ENCODE results near the gene SDC3.

DNA sequence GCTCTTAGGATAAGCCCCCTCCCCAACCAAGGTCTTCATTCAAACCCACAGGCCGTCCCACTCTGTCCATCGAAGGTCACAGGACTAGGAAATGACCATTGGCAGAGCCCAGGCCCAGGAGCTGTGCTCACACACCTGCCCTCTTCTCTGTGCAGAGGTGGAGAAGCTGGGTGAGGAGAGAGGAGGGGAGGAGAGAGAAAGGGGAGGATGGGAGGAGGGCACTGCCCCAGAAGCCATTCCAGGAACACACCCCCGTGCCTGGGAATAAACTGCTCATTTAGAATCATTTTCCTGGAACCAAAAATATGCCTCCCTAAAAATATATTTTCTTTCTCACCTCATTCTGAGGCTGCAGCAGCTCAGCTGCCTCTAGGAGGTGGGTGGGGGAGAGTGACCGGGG is 6.4 kb upstream of the SDC3 start:
- TF ChIP-seq, protein P1, sequence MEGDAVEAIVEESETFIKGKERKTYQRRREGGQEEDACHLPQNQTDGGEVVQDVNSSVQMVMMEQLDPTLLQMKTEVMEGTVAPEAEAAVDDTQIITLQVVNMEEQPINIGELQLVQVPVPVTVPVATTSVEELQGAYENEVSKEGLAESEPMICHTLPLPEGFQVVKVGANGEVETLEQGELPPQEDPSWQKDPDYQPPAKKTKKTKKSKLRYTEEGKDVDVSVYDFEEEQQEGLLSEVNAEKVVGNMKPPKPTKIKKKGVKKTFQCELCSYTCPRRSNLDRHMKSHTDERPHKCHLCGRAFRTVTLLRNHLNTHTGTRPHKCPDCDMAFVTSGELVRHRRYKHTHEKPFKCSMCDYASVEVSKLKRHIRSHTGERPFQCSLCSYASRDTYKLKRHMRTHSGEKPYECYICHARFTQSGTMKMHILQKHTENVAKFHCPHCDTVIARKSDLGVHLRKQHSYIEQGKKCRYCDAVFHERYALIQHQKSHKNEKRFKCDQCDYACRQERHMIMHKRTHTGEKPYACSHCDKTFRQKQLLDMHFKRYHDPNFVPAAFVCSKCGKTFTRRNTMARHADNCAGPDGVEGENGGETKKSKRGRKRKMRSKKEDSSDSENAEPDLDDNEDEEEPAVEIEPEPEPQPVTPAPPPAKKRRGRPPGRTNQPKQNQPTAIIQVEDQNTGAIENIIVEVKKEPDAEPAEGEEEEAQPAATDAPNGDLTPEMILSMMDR (IDR thresholded peaks at IDR 0.05), result no peak
- TF ChIP-seq TCF7 (CRISPR knock-in tag; IDR thresholded peaks at IDR 0.05; ENCODE audit: low read depth), result no peak
- TF ChIP-seq, protein P2, sequence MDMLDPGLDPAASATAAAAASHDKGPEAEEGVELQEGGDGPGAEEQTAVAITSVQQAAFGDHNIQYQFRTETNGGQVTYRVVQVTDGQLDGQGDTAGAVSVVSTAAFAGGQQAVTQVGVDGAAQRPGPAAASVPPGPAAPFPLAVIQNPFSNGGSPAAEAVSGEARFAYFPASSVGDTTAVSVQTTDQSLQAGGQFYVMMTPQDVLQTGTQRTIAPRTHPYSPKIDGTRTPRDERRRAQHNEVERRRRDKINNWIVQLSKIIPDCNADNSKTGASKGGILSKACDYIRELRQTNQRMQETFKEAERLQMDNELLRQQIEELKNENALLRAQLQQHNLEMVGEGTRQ (CRISPR knock-in tag; IDR thresholded peaks at IDR 0.05), result no peak
- TF ChIP-seq CREM (CRISPR knock-in tag; IDR thresholded peaks at IDR 0.05), result no peak
- TF ChIP-seq, protein P3, sequence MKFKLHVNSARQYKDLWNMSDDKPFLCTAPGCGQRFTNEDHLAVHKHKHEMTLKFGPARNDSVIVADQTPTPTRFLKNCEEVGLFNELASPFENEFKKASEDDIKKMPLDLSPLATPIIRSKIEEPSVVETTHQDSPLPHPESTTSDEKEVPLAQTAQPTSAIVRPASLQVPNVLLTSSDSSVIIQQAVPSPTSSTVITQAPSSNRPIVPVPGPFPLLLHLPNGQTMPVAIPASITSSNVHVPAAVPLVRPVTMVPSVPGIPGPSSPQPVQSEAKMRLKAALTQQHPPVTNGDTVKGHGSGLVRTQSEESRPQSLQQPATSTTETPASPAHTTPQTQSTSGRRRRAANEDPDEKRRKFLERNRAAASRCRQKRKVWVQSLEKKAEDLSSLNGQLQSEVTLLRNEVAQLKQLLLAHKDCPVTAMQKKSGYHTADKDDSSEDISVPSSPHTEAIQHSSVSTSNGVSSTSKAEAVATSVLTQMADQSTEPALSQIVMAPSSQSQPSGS (CRISPR knock-in tag; IDR thresholded peaks at IDR 0.05; ENCODE audit: borderline replicate concordance, low read depth), result no peak
- TF ChIP-seq, protein P4, sequence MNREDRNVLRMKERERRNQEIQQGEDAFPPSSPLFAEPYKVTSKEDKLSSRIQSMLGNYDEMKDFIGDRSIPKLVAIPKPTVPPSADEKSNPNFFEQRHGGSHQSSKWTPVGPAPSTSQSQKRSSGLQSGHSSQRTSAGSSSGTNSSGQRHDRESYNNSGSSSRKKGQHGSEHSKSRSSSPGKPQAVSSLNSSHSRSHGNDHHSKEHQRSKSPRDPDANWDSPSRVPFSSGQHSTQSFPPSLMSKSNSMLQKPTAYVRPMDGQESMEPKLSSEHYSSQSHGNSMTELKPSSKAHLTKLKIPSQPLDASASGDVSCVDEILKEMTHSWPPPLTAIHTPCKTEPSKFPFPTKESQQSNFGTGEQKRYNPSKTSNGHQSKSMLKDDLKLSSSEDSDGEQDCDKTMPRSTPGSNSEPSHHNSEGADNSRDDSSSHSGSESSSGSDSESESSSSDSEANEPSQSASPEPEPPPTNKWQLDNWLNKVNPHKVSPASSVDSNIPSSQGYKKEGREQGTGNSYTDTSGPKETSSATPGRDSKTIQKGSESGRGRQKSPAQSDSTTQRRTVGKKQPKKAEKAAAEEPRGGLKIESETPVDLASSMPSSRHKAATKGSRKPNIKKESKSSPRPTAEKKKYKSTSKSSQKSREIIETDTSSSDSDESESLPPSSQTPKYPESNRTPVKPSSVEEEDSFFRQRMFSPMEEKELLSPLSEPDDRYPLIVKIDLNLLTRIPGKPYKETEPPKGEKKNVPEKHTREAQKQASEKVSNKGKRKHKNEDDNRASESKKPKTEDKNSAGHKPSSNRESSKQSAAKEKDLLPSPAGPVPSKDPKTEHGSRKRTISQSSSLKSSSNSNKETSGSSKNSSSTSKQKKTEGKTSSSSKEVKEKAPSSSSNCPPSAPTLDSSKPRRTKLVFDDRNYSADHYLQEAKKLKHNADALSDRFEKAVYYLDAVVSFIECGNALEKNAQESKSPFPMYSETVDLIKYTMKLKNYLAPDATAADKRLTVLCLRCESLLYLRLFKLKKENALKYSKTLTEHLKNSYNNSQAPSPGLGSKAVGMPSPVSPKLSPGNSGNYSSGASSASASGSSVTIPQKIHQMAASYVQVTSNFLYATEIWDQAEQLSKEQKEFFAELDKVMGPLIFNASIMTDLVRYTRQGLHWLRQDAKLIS (CRISPR knock-in tag; IDR thresholded peaks at IDR 0.05; ENCODE audit: borderline replicate concordance), result no peak
- TF ChIP-seq, protein P5, sequence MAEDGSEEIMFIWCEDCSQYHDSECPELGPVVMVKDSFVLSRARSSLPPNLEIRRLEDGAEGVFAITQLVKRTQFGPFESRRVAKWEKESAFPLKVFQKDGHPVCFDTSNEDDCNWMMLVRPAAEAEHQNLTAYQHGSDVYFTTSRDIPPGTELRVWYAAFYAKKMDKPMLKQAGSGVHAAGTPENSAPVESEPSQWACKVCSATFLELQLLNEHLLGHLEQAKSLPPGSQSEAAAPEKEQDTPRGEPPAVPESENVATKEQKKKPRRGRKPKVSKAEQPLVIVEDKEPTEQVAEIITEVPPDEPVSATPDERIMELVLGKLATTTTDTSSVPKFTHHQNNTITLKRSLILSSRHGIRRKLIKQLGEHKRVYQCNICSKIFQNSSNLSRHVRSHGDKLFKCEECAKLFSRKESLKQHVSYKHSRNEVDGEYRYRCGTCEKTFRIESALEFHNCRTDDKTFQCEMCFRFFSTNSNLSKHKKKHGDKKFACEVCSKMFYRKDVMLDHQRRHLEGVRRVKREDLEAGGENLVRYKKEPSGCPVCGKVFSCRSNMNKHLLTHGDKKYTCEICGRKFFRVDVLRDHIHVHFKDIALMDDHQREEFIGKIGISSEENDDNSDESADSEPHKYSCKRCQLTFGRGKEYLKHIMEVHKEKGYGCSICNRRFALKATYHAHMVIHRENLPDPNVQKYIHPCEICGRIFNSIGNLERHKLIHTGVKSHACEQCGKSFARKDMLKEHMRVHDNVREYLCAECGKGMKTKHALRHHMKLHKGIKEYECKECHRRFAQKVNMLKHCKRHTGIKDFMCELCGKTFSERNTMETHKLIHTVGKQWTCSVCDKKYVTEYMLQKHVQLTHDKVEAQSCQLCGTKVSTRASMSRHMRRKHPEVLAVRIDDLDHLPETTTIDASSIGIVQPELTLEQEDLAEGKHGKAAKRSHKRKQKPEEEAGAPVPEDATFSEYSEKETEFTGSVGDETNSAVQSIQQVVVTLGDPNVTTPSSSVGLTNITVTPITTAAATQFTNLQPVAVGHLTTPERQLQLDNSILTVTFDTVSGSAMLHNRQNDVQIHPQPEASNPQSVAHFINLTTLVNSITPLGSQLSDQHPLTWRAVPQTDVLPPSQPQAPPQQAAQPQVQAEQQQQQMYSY (CRISPR knock-in tag; IDR thresholded peaks at IDR 0.05), result no peak
- TF ChIP-seq, protein P6, sequence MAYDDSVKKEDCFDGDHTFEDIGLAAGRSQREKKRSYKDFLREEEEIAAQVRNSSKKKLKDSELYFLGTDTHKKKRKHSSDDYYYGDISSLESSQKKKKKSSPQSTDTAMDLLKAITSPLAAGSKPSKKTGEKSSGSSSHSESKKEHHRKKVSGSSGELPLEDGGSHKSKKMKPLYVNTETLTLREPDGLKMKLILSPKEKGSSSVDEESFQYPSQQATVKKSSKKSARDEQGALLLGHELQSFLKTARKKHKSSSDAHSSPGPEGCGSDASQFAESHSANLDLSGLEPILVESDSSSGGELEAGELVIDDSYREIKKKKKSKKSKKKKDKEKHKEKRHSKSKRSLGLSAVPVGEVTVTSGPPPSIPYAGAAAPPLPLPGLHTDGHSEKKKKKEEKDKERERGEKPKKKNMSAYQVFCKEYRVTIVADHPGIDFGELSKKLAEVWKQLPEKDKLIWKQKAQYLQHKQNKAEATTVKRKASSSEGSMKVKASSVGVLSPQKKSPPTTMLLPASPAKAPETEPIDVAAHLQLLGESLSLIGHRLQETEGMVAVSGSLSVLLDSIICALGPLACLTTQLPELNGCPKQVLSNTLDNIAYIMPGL (CRISPR knock-in tag; IDR thresholded peaks at IDR 0.05), result no peak
- TF ChIP-seq, protein P7, sequence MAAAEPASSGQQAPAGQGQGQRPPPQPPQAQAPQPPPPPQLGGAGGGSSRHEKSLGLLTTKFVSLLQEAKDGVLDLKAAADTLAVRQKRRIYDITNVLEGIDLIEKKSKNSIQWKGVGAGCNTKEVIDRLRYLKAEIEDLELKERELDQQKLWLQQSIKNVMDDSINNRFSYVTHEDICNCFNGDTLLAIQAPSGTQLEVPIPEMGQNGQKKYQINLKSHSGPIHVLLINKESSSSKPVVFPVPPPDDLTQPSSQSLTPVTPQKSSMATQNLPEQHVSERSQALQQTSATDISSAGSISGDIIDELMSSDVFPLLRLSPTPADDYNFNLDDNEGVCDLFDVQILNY (CRISPR knock-in tag; IDR thresholded peaks at IDR 0.05), result no peak
- TF ChIP-seq, protein P8, sequence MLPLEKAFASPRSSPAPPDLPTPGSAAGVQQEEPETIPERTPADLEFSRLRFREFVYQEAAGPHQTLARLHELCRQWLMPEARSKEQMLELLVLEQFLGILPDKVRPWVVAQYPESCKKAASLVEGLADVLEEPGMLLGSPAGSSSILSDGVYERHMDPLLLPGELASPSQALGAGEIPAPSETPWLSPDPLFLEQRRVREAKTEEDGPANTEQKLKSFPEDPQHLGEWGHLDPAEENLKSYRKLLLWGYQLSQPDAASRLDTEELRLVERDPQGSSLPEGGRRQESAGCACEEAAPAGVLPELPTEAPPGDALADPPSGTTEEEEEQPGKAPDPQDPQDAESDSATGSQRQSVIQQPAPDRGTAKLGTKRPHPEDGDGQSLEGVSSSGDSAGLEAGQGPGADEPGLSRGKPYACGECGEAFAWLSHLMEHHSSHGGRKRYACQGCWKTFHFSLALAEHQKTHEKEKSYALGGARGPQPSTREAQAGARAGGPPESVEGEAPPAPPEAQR (CRISPR knock-in tag; IDR thresholded peaks at IDR 0.05), result no peak

All from WTC11 (cell line).